ENCODE measurements around the gene SEMA3D.

Gene SEMA3D

GRCh38 chr7:85222522-85222921 lies 35.7 kb upstream of the SEMA3D start:
- DNase-seq (ENCODE audit: extremely low read depth, low read depth), result no peak
- no peak for TF ChIP-seq CTCF (IDR thresholded peaks at IDR 0.05; ENCODE audit: low read depth, low read length)

GRCh38 chr7:85221796-85222195 lies 34.9 kb upstream of the SEMA3D start:
- no peak for DNase-seq (ENCODE audit: extremely low read depth, low read depth)
- TF ChIP-seq CTCF (IDR thresholded peaks at IDR 0.05; ENCODE audit: low read depth, low read length), result no peak

- no peak for DNase-seq (ENCODE audit: extremely low read depth, low read depth)
- TF ChIP-seq CTCF (IDR thresholded peaks at IDR 0.05; ENCODE audit: low read depth, low read length), result no peak
Measured at GRCh38 chr7:85220651-85221050, 33.8 kb upstream of the SEMA3D start.

GRCh38 chr7:85220023-85220422 lies 33.2 kb upstream of the SEMA3D start:
- TF ChIP-seq CTCF (IDR thresholded peaks at IDR 0.05; ENCODE audit: low read depth, low read length), result no peak
- DNase-seq (ENCODE audit: extremely low read depth, low read depth), result no peak

GRCh38 chr7:85217085-85217484 lies 30.2 kb upstream of the SEMA3D start:
- TF ChIP-seq CTCF (IDR thresholded peaks at IDR 0.05; ENCODE audit: low read depth, low read length), result no peak
- no peak for DNase-seq (ENCODE audit: extremely low read depth, low read depth)

GRCh38 chr7:85215098-85215497 lies 28.2 kb upstream of the SEMA3D start:
- no peak for DNase-seq (ENCODE audit: extremely low read depth, low read depth)
- TF ChIP-seq CTCF (IDR thresholded peaks at IDR 0.05; ENCODE audit: low read depth, low read length), result no peak

- no peak for DNase-seq (ENCODE audit: extremely low read depth, low read depth)
- no peak for TF ChIP-seq CTCF (IDR thresholded peaks at IDR 0.05; ENCODE audit: low read depth, low read length)
Measured at GRCh38 chr7:85213500-85213899, 26.6 kb upstream of the SEMA3D start.
